H54 (cell line): ENCODE results near the gene C14orf39.

ENCODE experiments used
- DNase-seq: peaks from one replicate; pipeline ENCODE4 v3.0.0; 2011; ENCODE audit warnings: low spot score, mixed read lengths; ENCODE audit not compliant: insufficient read length
- FAIRE-seq: peaks from 3 replicates; lab custom pipeline; 2011; peaks lifted over from hg19 to GRCh38; lab: Jason Lieb, UNC
- POLR2A ChIP-seq: IDR thresholded peaks from 2 replicates; pipeline ENCODE4 v1.6.1; 2011; ENCODE audit warnings: low read depth, mild to moderate bottlenecking, low read length

The C14orf39 gene

GRCh38 chr14:60485598-60486251 is at the start of gene C14orf39:
Gene C14orf39 (minus strand): TSS chr14:60486063. CDS start chr14:60485078, 985 bp downstream.
- TF ChIP-seq POLR2A: no peak
- DNase-seq (no peak), FAIRE-seq (no peak)

- FAIRE-seq: no peak
- no peak for TF ChIP-seq POLR2A
- no peak for DNase-seq
Observed at GRCh38 chr14:60532442-60532841, 46.6 kb upstream of the C14orf39 start.

GRCh38 chr14:60515511-60516289 is 29.8 kb upstream of the C14orf39 start:
- FAIRE-seq: no peak
- DNase-seq: no peak
- TF ChIP-seq POLR2A: no peak

- TF ChIP-seq POLR2A: no peak
- no peak for DNase-seq
- FAIRE-seq: no peak
Observed at GRCh38 chr14:60514741-60515491, 29.1 kb upstream of the C14orf39 start.

GRCh38 chr14:60514378-60514740 is 28.5 kb upstream of the C14orf39 start:
- DNase-seq (no peak), FAIRE-seq (no peak)
- TF ChIP-seq POLR2A: no peak

- no peak for DNase-seq
- no peak for TF ChIP-seq POLR2A
- FAIRE-seq: no peak
Observed at GRCh38 chr14:60512973-60513571, 27.2 kb upstream of the C14orf39 start.

- no peak for FAIRE-seq
- TF ChIP-seq POLR2A: no peak
Observed at GRCh38 chr14:60512126-60512525, 26.3 kb upstream of the C14orf39 start.

GRCh38 chr14:60510951-60511599 is 25.2 kb upstream of the C14orf39 start:
- FAIRE-seq: no peak
- DNase-seq: no peak
- no peak for TF ChIP-seq POLR2A

More at GRCh38 chr14:60512126-60512525, 26.3 kb upstream of the C14orf39 start:
- DNase-seq: no peak

GRCh38 chr14:60510254-60510950 is 24.5 kb upstream of the C14orf39 start:
- TF ChIP-seq POLR2A: no peak
- DNase-seq (no peak), FAIRE-seq (no peak)

- TF ChIP-seq POLR2A: no peak
- FAIRE-seq: no peak
- no peak for DNase-seq
Observed at GRCh38 chr14:60509438-60510253, 23.8 kb upstream of the C14orf39 start.

- no peak for TF ChIP-seq POLR2A
- DNase-seq (no peak), FAIRE-seq (no peak)
Observed at GRCh38 chr14:60508707-60509437, 23.0 kb upstream of the C14orf39 start, which contains the start of gene SIX6. Gene SIX6 (plus strand): TSS chr14:60509146. CDS start chr14:60509399, 253 bp downstream.

- DNase-seq (no peak), FAIRE-seq (no peak)
- TF ChIP-seq POLR2A: no peak
Observed at GRCh38 chr14:60508363-60508706, 22.5 kb upstream of the C14orf39 start.
